ENCODE measurements around the gene POMGNT2.

Gene POMGNT2

DNA sequence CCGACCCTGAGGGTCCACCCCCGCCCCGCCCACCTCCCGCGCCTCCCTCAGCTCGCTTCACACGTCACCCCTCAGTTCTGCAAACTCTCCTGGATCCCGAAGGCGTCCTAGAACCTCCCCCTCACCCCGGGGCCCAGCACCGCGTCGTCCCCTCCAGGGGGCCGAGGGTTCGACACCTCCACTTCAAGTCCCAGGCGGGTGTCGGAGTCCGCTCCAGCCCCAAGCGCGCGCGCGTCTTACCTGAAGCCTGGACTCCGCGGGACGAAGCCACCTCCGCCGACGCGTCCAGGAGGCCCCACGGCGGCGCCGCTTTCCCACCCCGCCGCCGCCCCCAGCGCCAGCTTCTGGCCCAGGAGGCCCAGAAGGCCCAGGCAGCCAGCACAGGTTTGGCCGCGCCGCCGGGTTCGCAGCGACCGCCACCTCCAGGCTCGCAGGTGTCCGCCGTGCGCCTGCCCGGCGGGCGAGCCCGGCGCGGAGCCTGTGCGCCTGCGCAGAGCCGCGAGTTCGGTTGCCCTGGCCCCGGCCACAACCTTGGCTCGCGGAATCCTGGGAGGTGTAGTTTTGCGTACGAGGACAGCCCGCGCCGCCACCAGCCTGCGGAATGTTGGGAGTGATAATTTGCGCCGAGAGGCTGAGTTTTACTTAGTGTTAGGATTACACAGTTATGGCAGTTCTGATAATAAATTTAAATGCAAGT, at the start of gene POMGNT2:
Gene POMGNT2, minus strand, starts transcription at position 484 of the 697 bp plus-strand sequence. CDS start 24,648 bp downstream, outside the sequence.
- peak; percentile 74 for DNase-seq

DNA sequence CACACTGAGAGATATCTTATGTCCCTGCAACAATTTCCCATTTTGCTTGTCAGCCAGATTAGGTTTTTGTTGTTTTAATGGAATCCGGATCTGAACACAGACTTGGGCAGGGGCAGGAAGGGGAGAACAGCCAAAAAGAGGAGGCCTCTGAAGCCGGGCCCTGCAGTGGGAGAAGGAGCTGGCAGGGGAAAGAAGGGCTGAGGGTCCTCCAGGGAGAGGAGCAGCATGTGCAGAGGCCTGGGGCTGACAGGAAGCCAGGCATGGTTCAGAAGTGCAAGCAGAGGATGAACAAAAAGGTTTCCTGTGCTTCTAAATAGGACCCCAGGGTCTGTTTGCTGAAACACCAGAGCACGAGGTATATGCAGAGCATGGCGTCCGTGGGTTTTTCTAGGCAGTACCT, 49.1 kb upstream of the POMGNT2 start:
- no peak for DNase-seq

DNA sequence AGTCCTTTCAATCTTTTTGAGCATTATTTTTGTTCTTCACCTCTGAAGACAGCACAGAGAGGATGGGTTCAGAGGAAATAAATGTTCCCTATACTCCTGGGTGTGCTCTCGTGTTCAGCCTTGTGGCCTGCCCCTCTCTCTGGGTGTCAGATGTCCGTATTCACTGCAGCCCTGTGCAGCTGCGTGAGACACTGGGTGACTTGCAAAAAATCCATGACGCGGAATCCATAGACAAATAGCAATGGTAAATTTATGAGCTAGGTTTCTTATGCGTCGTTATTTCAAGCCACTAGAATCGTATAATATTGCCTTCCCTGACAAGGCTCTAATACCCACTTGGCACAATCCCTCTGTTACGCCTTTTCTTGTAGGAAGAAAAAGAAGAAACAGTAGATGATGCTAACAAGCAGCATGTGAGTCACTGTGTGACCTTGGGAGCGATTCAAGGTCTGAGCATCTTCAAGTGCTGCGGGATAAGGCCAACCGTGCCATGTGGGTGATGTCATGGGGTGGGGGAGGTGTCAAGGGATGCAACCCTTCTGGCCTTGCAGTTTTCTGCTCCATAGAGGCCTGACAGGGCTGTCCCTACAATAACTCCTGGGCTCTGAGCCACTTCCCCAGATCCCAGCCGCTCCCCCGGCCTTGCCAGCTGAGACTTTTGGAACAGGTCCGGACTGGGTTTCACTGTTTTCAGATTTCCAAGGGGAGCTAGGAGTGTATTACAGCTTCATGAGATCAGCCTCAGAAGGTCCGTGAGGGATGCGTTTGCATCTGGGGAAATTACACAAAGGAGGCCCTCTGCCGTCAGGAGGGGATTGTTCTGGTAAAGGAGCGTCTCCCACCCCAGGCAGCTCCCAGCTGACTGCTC, 47.6 kb upstream of the POMGNT2 start:
- peak; percentile 19 for DNase-seq

DNA sequence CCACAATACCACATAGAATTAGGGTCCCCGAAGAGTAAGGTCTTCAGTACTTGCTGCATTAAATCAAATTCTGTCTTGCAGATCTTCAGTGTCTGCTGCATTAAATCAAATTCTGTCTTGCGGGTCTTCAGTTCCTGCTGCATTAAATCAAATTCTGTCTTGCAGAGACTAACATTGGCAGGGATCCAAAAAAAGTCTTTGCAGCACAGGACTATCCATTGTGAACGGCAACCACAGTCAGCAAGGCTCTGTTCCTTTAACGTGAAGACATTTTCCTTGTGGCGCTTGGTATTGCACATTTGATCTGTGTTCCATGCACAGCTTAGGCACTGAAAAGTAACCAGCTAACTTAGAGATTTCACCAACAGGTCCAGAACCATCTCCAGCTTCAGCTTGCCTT, 46.8 kb upstream of the POMGNT2 start:
- peak; percentile 2 for DNase-seq

DNA sequence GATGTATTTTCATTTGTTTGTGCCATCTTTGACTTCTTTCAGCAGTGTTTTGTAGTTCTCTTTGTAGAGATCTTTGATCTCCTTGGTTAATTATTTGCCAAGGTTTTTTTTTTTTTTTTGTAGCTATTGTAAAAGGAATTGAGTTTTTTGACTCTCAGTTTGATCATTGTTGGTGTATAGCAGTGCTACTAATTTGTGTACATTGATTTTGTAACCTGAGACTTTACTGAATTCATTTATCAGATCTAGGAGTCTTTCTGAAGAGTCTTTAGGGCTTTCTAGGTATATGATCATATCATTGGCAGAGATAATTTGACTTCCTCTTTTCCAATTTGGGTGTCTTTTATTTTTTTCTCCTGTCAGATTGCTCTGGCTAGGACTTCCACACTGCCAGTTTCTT, 42.2 kb upstream of the POMGNT2 start:
- no peak for DNase-seq

DNA sequence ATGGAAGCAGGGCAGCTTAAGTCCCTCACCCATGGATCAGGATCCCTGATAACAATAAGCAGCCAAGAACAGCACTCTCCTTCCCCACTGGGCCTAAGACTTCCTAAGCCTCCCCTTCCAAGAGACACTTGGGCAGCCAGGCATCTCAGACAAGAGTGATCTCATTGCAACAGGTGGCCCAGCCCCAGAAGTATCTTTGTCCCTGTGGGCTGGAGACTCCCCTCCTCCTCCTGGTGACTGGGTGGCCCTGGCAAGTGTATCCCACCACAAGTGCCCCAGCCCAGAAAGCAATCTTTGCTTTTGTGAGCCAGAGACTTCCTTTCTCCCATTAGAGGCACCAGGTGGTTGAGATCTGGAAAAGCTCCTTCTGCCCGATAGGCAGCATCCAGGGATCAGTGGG, 40.7 kb upstream of the POMGNT2 start:
- no peak for DNase-seq

DNA sequence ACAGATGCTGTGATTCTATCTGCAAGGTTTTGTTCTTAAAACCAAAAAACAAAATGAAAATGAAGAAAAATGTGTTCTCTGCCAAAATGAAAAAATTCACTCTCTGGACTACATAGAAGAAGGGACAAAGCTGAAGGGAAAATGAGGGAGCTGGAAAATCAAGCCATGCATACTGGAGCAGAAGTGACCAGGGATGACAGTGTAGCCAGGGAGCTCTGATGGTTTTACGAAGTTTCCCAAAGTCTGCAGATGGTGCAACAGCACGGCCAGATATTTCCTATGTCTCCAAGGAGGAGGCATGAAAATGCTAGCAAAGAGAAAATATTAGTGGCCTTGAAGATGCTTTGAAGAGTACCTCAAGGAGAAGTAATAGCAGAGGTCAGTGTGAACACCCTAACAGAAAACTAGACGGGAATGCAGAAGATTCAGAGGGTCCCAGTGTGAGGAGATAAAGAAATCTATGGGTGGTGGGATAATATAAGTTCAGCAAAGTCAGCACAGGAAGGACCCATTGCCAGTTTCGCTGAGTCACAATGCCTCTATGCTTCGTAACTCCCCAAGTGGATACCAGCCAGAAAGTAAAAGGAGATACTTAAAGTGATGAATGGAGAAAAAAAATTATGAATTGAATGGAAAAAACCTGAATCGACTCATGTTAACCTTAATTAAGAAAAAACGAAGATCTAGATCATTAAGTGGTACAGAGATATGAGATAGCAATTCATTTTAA, 39.0 kb upstream of the POMGNT2 start:
- DNase-seq: no peak

DNA sequence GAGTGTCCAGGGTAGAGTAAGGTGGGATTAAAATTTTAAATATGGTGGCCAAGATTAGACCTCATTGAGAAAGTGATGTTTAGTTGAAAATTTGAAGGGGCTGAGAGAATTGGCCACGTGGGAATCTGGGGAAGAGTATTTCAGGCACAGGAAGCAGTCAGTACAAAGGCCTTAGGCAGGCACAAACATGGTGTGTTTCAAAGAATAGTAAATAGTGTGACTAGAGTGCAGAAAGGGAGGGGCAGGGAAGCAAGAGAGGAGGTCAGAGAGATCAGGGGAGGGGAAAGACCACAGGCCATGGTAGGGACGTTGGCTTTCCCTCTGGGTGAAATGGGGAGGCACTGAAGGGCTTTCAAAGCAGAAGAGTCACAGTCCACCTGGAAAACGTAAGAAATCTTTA, 36.6 kb upstream of the POMGNT2 start:
- no peak for DNase-seq

DNA sequence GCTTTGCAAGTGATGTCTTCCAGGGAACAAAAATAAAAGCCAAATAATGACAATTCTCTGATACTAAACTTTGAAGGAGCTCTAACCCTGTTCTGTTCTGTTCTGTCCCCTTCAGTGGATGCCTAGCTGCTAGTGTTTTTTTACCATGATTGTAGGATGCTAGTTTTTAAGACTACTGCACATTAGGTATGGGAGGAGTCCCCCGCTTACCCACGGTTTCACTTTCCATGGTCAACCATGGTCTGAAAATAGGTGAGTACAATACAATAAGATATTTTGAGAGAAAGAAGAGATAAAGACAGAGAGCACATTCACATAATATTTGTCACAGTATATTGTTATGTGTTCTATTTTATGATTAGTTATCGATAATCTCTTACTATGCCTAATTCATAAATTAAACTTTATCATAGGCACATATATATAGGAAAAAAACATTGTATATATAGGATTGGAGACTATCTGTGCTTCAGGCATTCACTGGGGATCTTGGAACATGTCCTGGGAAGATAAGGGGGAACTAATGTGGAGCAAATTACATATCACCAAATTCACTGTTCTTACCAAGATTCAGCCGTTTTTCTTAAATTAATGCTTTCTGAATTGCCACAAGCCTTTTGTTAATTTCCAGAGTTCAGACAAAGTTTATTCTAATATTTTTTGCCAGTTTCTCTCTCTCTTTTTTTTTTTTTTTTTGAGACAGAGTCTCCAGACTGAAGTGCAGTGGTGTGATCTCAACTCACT, 32.8 kb upstream of the POMGNT2 start:
- no peak for DNase-seq

DNA sequence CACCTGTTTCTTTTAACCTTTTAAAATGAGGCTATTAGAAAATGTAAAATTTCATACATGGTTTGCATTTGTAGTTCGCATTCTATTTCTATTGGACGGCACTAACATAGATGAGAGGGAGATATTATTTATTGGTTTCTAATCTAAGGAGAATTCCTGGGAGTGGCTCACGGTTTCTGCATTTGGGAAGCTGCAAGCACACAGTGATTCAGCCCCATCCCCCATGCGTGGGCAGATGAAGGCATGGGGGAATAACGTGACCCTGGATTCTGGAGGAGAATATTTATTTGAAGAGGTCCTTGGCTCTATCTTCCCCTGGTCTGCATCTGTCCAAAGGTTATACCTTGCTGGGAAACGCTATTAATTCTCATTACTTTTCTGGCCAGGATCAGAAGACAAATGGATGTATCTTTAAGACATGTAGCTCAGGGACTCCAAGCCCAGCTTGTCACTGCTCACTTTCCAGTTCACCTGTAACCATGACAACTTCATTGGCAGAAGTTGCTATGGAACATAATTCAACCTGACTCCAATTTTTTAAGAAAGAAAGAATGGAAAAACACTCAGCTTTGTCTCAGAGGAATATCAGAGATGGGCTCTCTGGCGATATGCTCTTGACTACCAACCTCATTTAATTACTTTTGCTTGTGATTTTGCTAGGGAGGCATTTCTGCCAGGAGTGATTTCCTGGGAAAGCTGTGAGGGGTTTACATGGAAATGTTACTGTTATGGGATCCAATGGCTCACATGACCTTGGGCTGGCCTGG, 27.2 kb upstream of the POMGNT2 start:
- DNase-seq: no peak

DNA sequence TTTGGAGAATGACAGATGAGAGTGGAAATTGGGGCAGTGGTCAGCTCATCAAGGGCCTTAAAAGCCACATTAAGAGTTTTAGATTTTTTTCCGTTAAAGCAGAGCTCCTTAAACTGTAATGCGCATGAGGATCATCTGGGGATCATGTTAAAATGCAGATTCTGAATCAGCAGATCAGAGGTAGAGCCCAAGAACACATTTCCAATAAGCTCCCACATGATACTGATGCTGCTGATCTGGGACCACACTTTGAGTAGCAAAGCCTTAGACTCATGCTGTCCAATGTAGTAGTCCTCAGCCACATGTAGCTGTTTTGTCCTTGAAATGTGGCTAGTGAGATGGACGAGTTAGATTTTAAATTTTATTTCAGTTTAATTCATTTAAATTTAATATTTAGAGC, 26.3 kb upstream of the POMGNT2 start:
- DNase-seq: no peak

DNA sequence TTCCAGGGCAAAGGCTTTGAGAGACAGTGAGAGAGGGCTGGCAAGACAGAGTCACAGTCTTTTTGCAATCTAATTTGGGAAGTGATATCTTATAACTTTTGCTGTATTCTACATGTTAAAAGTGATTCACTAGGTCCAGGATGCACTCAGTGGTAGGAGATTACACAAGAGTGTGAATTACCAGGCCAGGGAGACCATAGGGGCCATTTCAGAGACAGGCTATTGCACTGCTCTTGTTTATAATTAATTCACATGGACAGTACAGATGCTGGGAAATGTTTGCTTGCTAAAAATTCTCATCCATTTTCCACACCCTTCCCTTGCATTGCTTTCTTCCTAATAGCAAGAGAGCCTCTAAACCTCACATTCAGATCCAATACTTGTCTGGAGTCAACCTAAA, 22.6 kb upstream of the POMGNT2 start:
- no peak for DNase-seq

DNA sequence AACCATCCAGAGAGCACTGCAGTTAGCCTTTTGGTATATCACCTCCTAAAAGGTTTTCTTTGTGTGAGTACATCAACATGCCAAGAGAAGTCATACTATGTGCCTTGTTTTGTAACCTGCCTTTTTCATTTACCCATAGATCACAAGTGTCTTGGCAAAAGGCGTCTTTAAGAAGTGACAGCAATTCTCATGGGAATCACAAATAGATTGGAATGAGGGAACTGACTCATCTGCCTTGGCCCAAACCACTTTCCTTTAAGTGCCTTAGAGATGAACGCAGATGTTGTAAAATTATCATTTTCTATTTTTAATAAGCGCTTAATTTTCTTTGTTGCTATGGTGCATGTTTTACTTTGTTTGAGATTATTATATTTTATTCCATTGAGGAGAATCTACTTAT, 20.7 kb upstream of the POMGNT2 start:
- DNase-seq: no peak

DNA sequence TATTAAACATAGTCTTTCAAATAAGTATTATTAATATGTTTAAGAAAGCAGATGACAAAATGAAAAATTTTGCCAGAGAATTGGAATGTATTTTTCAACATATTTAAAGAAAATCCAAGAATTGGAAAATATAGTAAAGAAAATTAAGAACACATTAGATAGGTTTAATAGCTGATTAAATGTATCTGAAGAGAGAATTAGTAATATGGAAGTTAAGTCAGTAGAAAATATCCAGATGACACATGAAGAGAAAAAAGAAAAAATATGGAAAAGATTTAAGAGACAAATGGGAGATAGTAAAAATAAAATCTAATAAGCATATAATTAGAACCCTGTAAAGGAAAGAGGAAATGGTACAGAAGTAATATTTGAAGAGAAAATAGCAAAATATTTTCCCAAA, 18.0 kb upstream of the POMGNT2 start:
- DNase-seq: no peak

DNA sequence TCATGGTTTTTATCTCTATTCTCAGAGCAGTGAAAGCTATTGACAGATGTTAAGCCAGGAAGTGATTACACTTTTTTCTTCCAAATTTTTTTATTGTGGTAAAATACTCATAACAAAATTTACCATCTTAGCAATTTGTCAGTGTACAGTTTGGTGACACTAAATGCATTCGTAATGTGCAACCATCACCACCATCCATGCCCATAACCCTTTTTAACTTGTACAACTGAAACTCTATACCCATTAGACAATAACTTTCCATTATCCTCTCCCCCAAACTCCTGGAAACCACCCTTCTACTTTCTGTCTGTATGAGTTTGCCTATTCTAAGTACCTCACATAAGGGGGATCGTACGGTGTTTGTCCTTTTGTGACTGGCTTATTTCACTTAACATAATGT, 15.1 kb upstream of the POMGNT2 start:
- DNase-seq: no peak

DNA sequence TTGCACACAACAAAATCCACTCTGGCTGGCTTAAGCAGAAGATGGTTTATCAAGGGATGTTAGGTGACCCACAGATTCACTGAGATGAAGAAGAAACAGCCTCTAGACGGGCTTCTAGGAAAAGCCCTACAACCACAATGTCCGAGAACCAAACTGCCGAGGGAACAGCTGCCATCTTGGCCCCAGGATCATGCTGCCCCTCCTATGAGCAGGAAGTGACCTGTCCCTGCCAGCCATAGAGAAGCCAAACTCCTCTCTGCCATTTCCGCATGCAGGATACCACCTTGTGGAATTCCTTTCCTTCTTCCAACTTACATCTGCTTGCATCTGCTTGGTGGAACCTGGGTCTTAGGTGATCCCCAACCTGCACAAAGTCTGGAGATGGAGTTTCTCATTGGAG, 11.4 kb upstream of the POMGNT2 start:
- no peak for DNase-seq

DNA sequence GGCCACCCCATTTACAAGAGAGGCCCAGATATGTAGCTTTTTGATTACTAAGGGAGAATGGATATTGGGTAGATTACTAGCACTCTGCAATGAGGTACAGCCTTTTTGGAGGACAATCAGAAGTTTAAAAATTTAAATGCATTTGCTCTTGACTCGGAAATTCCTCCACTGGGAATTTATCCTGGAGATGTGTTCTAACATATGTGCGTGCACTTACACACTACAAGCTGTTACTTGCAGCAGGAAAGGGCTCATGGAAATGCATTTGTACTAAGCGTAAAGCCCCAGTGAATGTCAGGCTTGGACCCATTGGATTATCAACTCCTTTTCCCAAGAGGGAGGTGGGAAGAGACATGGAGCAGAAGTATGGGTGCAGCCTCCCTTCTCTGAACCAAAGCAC, 7.8 kb upstream of the POMGNT2 start:
- no peak for DNase-seq

DNA sequence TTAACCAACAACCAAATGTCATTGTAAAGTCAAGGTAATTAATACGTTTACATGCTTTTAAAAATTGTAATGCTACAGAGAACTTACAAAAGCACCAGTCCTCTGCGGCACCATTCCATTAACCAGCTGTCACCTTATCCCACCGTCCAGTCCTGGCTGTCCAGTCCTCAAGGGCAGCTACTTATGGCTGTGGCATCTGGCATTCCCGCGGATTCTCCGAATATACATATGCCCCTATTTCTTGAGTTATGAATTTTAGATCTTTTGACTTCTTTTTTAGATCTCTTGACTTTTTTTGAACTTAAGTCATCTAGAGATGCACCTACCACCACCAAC, 382 bp upstream of the POMGNT2 start:
- DNase-seq: no peak

DNA sequence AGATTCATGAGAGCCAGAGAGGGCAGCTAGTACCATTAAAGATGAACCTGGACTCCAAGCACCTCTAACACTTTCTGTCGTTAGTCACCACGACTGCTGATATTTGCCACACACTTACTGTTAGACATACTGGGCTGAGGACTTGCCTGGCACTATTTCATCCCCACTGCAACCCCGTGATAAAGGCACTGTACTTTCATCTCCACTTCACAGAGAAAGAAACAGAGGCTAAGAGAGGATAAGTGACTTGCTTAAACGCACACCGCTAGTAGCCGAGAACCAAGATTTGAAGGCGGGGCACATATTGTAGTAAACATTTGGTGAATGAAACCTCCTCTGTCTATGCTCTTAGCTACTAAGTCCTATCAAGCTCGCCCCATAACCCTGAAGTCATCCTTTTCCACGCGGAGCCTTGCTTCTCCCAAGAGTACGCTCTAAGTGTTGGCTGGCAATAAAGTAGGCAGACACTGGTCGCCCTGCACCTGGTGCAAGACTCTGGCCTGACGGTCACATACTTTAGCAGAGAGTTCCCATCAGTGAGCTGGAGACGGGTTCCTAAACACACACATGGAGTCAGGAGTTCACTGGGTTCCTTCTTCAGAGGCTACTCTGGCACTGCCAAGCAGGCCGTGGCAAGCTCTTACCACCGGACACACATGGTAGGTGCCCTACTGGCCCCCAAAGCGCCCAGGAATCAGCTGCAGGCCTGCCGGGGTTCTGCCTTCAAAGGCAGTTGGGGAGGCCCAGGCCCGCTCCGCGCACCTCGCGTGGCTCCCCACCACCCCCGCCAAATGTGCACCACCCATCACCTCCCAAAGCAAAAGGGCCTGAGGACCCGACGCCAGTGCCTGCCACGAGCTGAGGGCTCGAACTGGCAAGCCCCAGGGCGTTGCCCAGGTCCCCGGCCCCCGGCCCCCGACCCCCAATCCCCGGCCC, 951 bp downstream of the POMGNT2 start:
- DNase-seq: no peak

DNA sequence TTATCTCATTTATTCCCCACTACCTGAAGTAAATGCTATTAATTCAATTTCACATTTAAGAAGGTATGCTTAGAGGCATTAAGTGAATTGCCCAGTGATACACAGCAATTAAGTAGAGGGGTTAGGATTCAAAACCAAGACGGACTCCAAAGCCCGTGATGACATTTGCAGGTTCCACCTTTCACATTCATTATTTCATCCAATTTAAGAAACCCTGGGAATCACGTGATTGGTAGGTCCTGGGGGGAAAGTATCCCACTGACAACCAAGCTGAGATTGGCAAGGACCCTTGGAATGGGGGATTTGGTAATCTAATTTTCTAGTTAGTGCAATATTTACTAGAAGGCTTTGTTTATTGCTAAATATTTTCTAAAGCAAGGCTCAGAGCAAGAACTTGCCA, 1.8 kb downstream of the POMGNT2 start:
- no peak for DNase-seq

DNA sequence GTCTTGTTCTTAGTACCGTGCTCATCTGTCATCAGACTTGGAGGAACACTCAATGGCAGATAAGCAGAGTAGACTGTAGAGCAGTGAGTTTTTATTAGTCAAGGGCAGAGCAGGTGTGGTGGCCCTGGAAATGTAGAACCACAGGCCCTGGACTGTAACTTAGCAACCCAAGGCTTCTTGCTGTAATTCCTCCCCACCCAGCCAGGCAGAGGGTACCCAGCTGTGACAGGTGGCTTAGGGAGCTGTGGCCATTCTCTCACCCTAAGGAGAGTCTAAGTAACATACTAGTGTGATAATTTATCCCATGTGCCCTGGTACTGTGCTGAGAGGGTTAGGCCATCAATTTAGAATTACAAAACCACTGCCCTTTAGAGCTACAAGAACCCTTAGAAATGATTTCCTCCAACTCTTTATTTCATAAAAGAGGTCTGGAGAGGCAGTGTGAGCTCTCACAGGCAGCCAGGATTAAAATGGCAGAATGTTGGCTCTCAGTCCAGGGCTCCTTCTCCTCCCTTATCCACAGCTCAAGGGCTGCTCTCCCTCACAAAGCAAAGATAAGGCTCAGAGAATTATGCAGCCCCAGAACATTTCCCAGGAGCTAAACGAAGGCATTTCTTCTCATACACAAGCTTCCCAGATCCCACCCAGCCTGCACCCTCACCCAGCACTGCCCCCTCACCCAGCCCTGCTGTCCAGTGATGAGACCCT, 3.0 kb downstream of the POMGNT2 start:
- DNase-seq: no peak
